Thyroid gland (tissue), 4 donors: ENCODE results near the gene RIMS3.

Experiments
- CTCF ChIP-seq, 6 experiments: fragments of 200-600 bp in 3 of 6; fragments of 450-650 bp in 3 of 6; sonication (generic) in 3 of 6; IDR thresholded peaks; one replicate each; pipeline ENCODE4 v1.5.1; 2016 to 2019; ENCODE audit warnings: antibody characterized with exemption in 6 of 6, mild to moderate bottlenecking in 2 of 6, inconsistent platforms in 1 of 6, moderate library complexity in 1 of 6
- POLR2A ChIP-seq, 2 donors: fragments of 450-650 bp; IDR thresholded peaks; one replicate each; pipeline ENCODE4 v1.6.1; 2017; ENCODE audit warnings: antibody characterized with exemption in 2 of 2, mild to moderate bottlenecking in 2 of 2, moderate library complexity in 1 of 2

- TF ChIP-seq CTCF (IDR thresholded peaks at IDR 0.05) = no peak
- TF ChIP-seq POLR2A (IDR thresholded peaks at IDR 0.05) = no peak
Observed at GRCh38 chr1:40693425-40693824, 27.9 kb upstream of the RIMS3 start.
